ENCODE results near the gene MED12L. TPM values are rescaled to one million over a fixed set of nuclear protein-coding genes. Genes with fewer than 3 reads are reported as not detected.

MED12L gene
- polyA plus RNA-seq, 1 of the 3 experiments (the other 2 are of a cell fraction): 0.03 TPM

DNA sequence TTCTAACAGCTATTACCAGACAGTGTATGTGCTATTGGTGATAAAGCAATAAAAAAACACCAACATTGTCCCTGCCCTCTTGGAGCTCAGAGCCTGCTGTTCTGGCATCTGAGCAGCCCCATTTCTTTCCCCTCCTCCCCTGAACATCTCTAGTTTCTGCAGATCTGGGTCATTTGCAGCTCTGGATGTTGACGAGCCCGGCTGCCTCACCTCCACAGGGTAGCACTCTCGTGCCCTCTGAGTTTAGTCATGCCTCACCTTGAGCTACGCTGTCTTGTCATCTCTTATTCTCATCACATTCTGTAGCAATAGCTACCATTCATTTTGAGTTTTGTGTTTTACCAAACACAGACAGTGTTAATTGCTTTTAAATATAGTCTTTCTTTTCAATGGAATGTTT, 147.5 kb downstream of the MED12L start:
- H3K4me1 ChIP-seq (ENCODE audit: control insufficient read depth in 1 of 2, insufficient read depth in 2 of 2, low read depth in 1 of 2, low read length in 1 of 2): no peaks in the 10 kb centered on the region; a peak in 2 of 4 replicates
- CTCF ChIA-PET: interaction anchor here (0.9 to 1.9 kb wide), 5 partner anchors 23 to 606 kb away, joined by 3 to 6 read pairs (median 3); no protein-coding TSS in a partner anchor
- H2AFZ ChIP-seq (ENCODE audit: low read depth): no peak overlapping the region
- H3F3A ChIP-seq (replicated peaks; ENCODE audit: insufficient read depth): peaks cover 4% of the 10 kb centered on the region
- TF ChIP-seq ELF1 (IDR thresholded peaks at IDR 0.05): no peak
- TF ChIP-seq TCF12 (IDR thresholded peaks at IDR 0.05): no peak
- TF ChIP-seq RCOR1 (IDR thresholded peaks at IDR 0.05; ENCODE audit: low read length): no peak
- TF ChIP-seq MXI1 (IDR thresholded peaks at IDR 0.05; ENCODE audit: low read depth, low read length): no peak
- TF ChIP-seq CHD2 (IDR thresholded peaks at IDR 0.05; ENCODE audit: low read length, partially characterized antibody): no peak
- TF ChIP-seq GABPA (IDR thresholded peaks at IDR 0.05; ENCODE audit: low read depth): no peak
- TF ChIP-seq FOSL2 (IDR thresholded peaks at IDR 0.05; ENCODE audit: borderline replicate concordance, low read depth): no peak
- no peak for TF ChIP-seq NRF1 (IDR thresholded peaks at IDR 0.05; ENCODE audit: low read depth, low read length)
- TF ChIP-seq, protein P1, sequence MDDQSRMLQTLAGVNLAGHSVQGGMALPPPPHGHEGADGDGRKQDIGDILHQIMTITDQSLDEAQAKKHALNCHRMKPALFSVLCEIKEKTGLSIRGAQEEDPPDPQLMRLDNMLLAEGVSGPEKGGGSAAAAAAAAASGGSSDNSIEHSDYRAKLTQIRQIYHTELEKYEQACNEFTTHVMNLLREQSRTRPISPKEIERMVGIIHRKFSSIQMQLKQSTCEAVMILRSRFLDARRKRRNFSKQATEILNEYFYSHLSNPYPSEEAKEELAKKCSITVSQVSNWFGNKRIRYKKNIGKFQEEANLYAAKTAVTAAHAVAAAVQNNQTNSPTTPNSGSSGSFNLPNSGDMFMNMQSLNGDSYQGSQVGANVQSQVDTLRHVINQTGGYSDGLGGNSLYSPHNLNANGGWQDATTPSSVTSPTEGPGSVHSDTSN (IDR thresholded peaks at IDR 0.05): no peak
- TF ChIP-seq EZH2phosphoT487 (IDR thresholded peaks at IDR 0.05; ENCODE audit: borderline replicate concordance, low read depth): no peak
- TF ChIP-seq, protein P2, sequence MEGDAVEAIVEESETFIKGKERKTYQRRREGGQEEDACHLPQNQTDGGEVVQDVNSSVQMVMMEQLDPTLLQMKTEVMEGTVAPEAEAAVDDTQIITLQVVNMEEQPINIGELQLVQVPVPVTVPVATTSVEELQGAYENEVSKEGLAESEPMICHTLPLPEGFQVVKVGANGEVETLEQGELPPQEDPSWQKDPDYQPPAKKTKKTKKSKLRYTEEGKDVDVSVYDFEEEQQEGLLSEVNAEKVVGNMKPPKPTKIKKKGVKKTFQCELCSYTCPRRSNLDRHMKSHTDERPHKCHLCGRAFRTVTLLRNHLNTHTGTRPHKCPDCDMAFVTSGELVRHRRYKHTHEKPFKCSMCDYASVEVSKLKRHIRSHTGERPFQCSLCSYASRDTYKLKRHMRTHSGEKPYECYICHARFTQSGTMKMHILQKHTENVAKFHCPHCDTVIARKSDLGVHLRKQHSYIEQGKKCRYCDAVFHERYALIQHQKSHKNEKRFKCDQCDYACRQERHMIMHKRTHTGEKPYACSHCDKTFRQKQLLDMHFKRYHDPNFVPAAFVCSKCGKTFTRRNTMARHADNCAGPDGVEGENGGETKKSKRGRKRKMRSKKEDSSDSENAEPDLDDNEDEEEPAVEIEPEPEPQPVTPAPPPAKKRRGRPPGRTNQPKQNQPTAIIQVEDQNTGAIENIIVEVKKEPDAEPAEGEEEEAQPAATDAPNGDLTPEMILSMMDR (IDR thresholded peaks at IDR 0.05): no peak
- TF ChIP-seq RFX5 (IDR thresholded peaks at IDR 0.05; ENCODE audit: low read length): no peak
- no peak for TF ChIP-seq NFIC (IDR thresholded peaks at IDR 0.05; ENCODE audit: borderline replicate concordance)
- TF ChIP-seq EP300 (IDR thresholded peaks at IDR 0.05; ENCODE audit: borderline replicate concordance in 1 of 2, low read depth in 1 of 2, low read length in 1 of 2): no peak
- H3K27ac ChIP-seq (ENCODE audit: low read depth in 2 of 2, low read length in 1 of 2): no peak overlapping the region
- no peaks in the 10 kb centered on the region for H3K36me3 ChIP-seq (replicated peaks in 1 of 2; ENCODE audit: control insufficient read depth in 1 of 2, insufficient read depth in 2 of 2, low read length in 1 of 2)
- 65% methylated on average over 4 of the region's 4 CpGs for WGBS (ENCODE audit: low lambda C conversion rate)
- no peaks in the 10 kb centered on the region for H3K79me2 ChIP-seq (ENCODE audit: insufficient read depth)
- no peak overlapping the region for H3K9ac ChIP-seq
- no peaks in the 10 kb centered on the region for H3K9me3 ChIP-seq
- no peaks in the 10 kb centered on the region for H3K9me2 ChIP-seq
- POLR2A ChIA-PET: no interaction called here
- H4K20me1 ChIP-seq (ENCODE audit: insufficient read depth): no peaks in the 10 kb centered on the region
- H3K4me3 ChIP-seq (ENCODE audit: low read depth in 2 of 2, low read length in 1 of 2): no peak overlapping the region
- H3K27me3 ChIP-seq (ENCODE audit: insufficient read depth): no peaks in the 10 kb centered on the region; the same call in 1 of the 2 replicates
- H3K4me2 ChIP-seq: no peak overlapping the region
- DNase-seq: no peak

DNA sequence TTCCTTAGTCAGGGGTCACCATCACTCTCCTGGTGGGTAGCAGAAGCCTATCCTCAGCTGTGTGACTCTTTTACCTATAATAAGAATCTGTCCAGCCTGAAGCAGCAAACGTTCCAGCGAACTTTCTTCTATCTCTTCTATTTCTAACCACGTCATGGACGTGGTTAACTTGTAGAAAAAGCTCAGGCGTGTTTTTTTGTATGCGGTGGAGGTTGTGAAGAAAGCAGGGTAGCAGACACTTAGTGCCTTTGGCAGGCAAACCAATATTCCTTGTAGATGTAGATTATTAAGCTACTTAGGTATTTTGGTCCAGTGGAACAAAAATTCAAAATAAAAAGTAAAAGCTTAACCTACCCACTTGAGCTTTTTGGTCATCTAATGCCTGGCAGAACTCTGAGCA, 149.4 kb downstream of the MED12L start:
- ChIA-PET CTCF (interaction anchor here (1.4 to 1.9 kb wide), 3 partner anchors 20 to 67 kb away, joined by 3 to 5 read pairs (median 4); no protein-coding TSS in a partner anchor), POLR2A (no interaction called here)
- TF ChIP-seq RAD21 (IDR thresholded peaks at IDR 0.05; ENCODE audit: low read length) (no peak), TCF12 (IDR thresholded peaks at IDR 0.05) (no peak), TEAD4 (IDR thresholded peaks at IDR 0.05; ENCODE audit: borderline replicate concordance, insufficient read depth) (no peak), CHD2 (IDR thresholded peaks at IDR 0.05; ENCODE audit: low read length, partially characterized antibody) (no peak), JUND (IDR thresholded peaks at IDR 0.05) (no peak), FOXJ3 (CRISPR knock-in tag; IDR thresholded peaks at IDR 0.05) (no peak), FOSL2 (IDR thresholded peaks at IDR 0.05; ENCODE audit: borderline replicate concordance, low read depth) (no peak), FOXM1 (IDR thresholded peaks at IDR 0.05; ENCODE audit: low read depth) (no peak), EP300 (IDR thresholded peaks at IDR 0.05; ENCODE audit: borderline replicate concordance in 1 of 2, low read depth in 1 of 2, low read length in 1 of 2) (no peak), MXI1 (IDR thresholded peaks at IDR 0.05; ENCODE audit: low read depth, low read length) (no peak), EZH2phosphoT487 (IDR thresholded peaks at IDR 0.05; ENCODE audit: borderline replicate concordance, low read depth) (no peak), GATA2 (CRISPR knock-in tag; IDR thresholded peaks at IDR 0.05) (no peak), SMC3 (IDR thresholded peaks at IDR 0.05; ENCODE audit: low read depth, low read length) (no peak)
- TF ChIP-seq, protein P3, sequence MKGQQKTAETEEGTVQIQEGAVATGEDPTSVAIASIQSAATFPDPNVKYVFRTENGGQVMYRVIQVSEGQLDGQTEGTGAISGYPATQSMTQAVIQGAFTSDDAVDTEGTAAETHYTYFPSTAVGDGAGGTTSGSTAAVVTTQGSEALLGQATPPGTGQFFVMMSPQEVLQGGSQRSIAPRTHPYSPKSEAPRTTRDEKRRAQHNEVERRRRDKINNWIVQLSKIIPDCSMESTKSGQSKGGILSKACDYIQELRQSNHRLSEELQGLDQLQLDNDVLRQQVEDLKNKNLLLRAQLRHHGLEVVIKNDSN (IDR thresholded peaks at IDR 0.05; ENCODE audit: borderline replicate concordance, low read depth): no peak
- TF ChIP-seq, protein P4, sequence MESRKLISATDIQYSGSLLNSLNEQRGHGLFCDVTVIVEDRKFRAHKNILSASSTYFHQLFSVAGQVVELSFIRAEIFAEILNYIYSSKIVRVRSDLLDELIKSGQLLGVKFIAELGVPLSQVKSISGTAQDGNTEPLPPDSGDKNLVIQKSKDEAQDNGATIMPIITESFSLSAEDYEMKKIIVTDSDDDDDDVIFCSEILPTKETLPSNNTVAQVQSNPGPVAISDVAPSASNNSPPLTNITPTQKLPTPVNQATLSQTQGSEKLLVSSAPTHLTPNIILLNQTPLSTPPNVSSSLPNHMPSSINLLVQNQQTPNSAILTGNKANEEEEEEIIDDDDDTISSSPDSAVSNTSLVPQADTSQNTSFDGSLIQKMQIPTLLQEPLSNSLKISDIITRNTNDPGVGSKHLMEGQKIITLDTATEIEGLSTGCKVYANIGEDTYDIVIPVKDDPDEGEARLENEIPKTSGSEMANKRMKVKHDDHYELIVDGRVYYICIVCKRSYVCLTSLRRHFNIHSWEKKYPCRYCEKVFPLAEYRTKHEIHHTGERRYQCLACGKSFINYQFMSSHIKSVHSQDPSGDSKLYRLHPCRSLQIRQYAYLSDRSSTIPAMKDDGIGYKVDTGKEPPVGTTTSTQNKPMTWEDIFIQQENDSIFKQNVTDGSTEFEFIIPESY (IDR thresholded peaks at IDR 0.05; ENCODE audit: borderline replicate concordance, low read depth): no peak

More for the DNA sequence above, 149.4 kb downstream of the MED12L start:
- DNase-seq: no peak
- no peak overlapping the region for H3K4me3 ChIP-seq (ENCODE audit: low read depth in 2 of 2, low read length in 1 of 2)
- no peaks in the 10 kb centered on the region for H3K79me2 ChIP-seq (ENCODE audit: insufficient read depth)
- H3K27ac ChIP-seq (ENCODE audit: low read depth in 2 of 2, low read length in 1 of 2): no peak overlapping the region
- H3K36me3 ChIP-seq (replicated peaks in 1 of 2; ENCODE audit: control insufficient read depth in 1 of 2, insufficient read depth in 2 of 2, low read length in 1 of 2): no peaks in the 10 kb centered on the region
- no peaks in the 10 kb centered on the region for H3K9me3 ChIP-seq
- no peaks in the 10 kb centered on the region; a peak in 1 of 4 replicates for H3K4me1 ChIP-seq (ENCODE audit: control insufficient read depth in 1 of 2, insufficient read depth in 2 of 2, low read depth in 1 of 2, low read length in 1 of 2)
- no peak overlapping the region for H2AFZ ChIP-seq (ENCODE audit: low read depth)
- no peak overlapping the region for H3K4me2 ChIP-seq
- H3K9ac ChIP-seq: no peak overlapping the region
- H4K20me1 ChIP-seq (ENCODE audit: insufficient read depth): no peaks in the 10 kb centered on the region
- H3K27me3 ChIP-seq (ENCODE audit: insufficient read depth): no peaks in the 10 kb centered on the region; the same call in 1 of the 2 replicates
- 61% methylated on average over 6 of the region's 6 CpGs for WGBS (ENCODE audit: low lambda C conversion rate)
- no peaks in the 10 kb centered on the region for H3K9me2 ChIP-seq
- H3F3A ChIP-seq (replicated peaks; ENCODE audit: insufficient read depth): peaks cover 4% of the 10 kb centered on the region

All from SK-N-SH (cell line).